GM12801 (cell line): ENCODE data around the gene PEMT.

Experiments used
- CTCF ChIP-seq: IDR thresholded peaks from one replicate; pipeline ENCODE4 v1.5.1; 2011; ENCODE audit warnings: control low read depth; ENCODE audit not compliant: insufficient read length; ENCODE audit errors: extremely low read depth

Gene PEMT

DNA sequence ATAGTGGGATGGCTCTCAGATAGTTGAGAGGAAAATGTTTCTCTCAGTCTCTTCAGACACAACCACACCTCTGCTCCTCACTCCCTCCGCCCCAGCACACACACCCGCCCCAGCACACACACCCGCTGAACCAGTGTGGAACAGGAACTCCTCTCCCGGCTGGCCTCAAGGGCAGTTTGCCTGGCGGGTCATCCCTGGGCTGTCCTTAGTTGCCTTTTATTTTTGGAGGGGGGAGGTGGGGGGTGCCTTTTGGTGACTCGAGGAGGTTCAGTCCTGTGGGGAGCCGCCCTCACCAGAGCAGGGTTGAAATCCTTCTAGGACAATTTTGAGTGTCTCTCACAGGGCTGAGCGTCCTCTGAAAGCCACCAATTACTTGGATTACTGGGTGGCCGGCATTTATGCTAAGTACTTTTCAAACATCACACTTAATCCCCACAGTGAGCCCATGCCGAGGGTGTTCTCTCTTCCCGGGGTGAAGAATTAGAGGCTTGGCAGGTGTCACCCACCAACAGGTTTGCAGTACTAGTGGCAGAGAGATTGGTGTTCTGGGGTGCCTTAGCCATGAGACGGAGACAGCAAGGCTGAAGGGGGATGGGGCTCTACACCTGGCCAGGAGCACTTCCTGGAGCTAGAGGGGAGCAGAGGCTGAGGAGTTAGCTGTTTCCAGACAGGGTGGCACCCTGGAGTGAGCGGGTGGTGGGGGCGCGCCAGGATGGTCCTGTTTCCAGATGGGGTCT is 98.1 kb downstream of the PEMT start:
- no peak for TF ChIP-seq CTCF

GRCh38 chr17:17492571-17492970 is 98.9 kb downstream of the PEMT start:
- no peak for TF ChIP-seq CTCF

DNA sequence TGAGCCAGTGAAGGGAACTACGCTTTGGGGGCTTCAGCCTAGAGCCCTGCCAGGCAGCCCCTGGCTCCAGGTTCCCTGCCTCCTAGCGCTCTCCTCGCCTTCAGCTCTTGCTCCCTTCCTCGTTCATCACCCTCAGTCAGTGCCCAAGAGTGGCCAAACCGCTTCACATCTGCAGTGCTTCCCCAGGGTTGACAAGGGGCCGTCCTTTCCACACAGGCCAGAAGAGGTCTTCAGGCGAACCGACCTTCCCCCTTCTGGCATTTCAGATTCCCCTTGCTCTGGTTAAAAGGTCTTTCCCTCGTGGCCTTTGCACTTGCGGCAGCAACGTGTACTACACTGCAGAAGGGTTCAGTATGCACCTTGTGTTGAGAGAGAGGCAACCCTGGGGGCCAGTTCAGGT is 99.4 kb downstream of the PEMT start:
- TF ChIP-seq CTCF: no peak

DNA sequence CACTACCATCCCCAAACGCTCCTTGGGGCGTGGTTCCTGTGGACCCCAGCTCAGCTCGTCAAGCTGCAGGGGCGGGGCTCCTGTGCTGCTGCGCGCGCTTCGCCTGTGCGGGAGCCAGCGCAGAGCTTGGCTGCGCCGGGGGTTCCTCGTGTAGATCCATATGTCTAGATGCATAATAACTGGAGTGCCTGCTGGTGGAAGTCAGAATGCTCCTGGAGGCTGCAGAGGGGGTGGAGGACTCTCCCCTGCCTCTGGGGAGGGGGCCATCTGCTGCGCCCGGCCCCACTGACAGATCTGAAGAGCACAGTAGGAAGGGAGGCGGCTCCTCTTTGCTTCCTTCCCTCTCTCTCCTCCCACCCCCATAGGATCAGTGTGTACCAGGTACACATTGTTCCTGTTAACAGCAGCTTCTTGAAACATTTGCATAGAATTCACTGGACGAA is 99.9 kb downstream of the PEMT start:
- no peak for TF ChIP-seq CTCF

GRCh38 chr17:17491031-17491471 is 100.5 kb downstream of the PEMT start:
- no peak for TF ChIP-seq CTCF

DNA sequence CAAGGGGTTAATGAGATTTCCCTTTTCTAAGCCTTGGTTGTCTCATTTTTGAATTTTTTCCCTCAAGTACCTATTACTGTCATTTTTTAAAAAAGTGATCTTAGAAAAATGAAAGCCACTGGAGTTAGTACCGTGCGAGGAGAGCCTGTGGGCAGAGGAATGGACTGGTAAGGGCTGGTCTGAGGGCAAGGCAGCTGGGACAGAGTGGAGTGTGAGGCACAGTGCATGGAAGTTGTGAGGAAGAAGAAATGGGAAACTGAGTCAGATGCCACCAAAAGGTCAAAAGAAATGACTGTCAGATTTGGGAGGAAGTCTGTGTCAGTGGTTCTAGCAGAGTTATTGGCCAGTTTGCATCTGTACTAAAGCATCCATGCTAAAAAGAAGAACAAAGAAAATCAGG is 103.5 kb downstream of the PEMT start:
- no peak for TF ChIP-seq CTCF

GRCh38 chr17:17485420-17485819 is 106.1 kb downstream of the PEMT start:
- TF ChIP-seq CTCF: no peak
